ACC112 (cell line): ENCODE data around the gene CYP19A1.

Experiments
- H2AFZ ChIP-seq: fragments of 200-600 bp; sonication (generic); one replicate; pipeline ENCODE4 v1.6.0; 2017; ENCODE audit warnings: antibody characterized with exemption, low read length; ENCODE audit not compliant: unreplicated experiment
- H3K27ac ChIP-seq: fragments of 200-600 bp; sonication (generic); 2 replicates; pipeline ENCODE4 v1.5.1; 2014; ENCODE audit warnings: low read depth, mild to moderate bottlenecking, antibody characterized with exemption, low read length, moderate library complexity
- H3K27me3 ChIP-seq: fragments of 200-600 bp; sonication (generic); 2 replicates; pipeline ENCODE4 v1.6.1; 2014; ENCODE audit warnings: mild to moderate bottlenecking, antibody characterized with exemption, low read length, moderate library complexity, mixed read lengths; ENCODE audit not compliant: insufficient read depth
- H3K36me3 ChIP-seq: fragments of 200-600 bp; sonication (generic); 2 replicates; pipeline ENCODE4 v1.6.1; 2016; ENCODE audit warnings: mild to moderate bottlenecking, antibody characterized with exemption, low read length, moderate library complexity, mixed read lengths; ENCODE audit not compliant: insufficient read depth
- H3K4me1 ChIP-seq: fragments of 200-600 bp; sonication (generic); one replicate; pipeline ENCODE4 v1.6.1; 2016; ENCODE audit warnings: low read length, mixed read lengths; ENCODE audit not compliant: insufficient read depth, unreplicated experiment, control insufficient read depth
- H3K4me3 ChIP-seq: fragments of 200-600 bp; sonication (generic); 2 replicates; pipeline ENCODE4 v1.5.1; 2014; ENCODE audit warnings: mild to moderate bottlenecking, low read depth, low read length
- H3K79me2 ChIP-seq: fragments of 200-600 bp; sonication (generic); one replicate; pipeline ENCODE4 v1.6.0; 2016; ENCODE audit warnings: low read length; ENCODE audit not compliant: control insufficient read depth, unreplicated experiment, insufficient read depth

CYP19A1 gene

GRCh38 chr15:51244423-51244869 is 94.0 kb downstream of the CYP19A1 start:
- H3K4me1 ChIP-seq: peaks cover 17% of the 10 kb centered on the region
- H2AFZ ChIP-seq: no peak overlapping the region
- peak overlapping the region; percentile 29 for H3K27ac ChIP-seq
- no peaks in the 10 kb centered on the region for H3K36me3 ChIP-seq
- no peak overlapping the region for H3K4me3 ChIP-seq
- H3K27me3 ChIP-seq: no peaks in the 10 kb centered on the region
- H3K79me2 ChIP-seq: no peaks in the 10 kb centered on the region

- Histone ChIP-seq H3K36me3 (no peaks in the 10 kb centered on the region), H3K27ac (peak overlapping the region; percentile 29), H3K27me3 (no peaks in the 10 kb centered on the region), H2AFZ (no peak overlapping the region), H3K79me2 (no peaks in the 10 kb centered on the region), H3K4me3 (no peak overlapping the region), H3K4me1 (peaks cover 17% of the 10 kb centered on the region)
These were observed 94.6 kb downstream of the CYP19A1 start for GRCh38 chr15:51243774-51244173.

- peaks cover 16% of the 10 kb centered on the region for H3K4me1 ChIP-seq
- no peak overlapping the region for H3K27ac ChIP-seq
- no peaks in the 10 kb centered on the region for H3K36me3 ChIP-seq
- H2AFZ ChIP-seq: no peak overlapping the region
- no peaks in the 10 kb centered on the region for H3K79me2 ChIP-seq
- H3K4me3 ChIP-seq: no peak overlapping the region
- H3K27me3 ChIP-seq: peaks cover 9% of the 10 kb centered on the region; the same call in 1 of the 2 replicates
These were observed 98.3 kb downstream of the CYP19A1 start for GRCh38 chr15:51240066-51240465.

- H3K27me3 ChIP-seq: peaks cover 9% of the 10 kb centered on the region; the same call in 1 of the 2 replicates
- no peaks in the 10 kb centered on the region for H3K79me2 ChIP-seq
- H3K36me3 ChIP-seq: no peaks in the 10 kb centered on the region
- H3K4me1 ChIP-seq: no peaks in the 10 kb centered on the region
- no peak overlapping the region for H2AFZ ChIP-seq
- no peak overlapping the region for H3K4me3 ChIP-seq
- H3K27ac ChIP-seq: no peak overlapping the region
These were observed 100.6 kb downstream of the CYP19A1 start for GRCh38 chr15:51237816-51238215.

GRCh38 chr15:51234176-51234927 is 104.0 kb downstream of the CYP19A1 start:
- H3K4me3 ChIP-seq: no peak overlapping the region
- H3K36me3 ChIP-seq: no peaks in the 10 kb centered on the region
- no peak overlapping the region for H2AFZ ChIP-seq
- H3K27ac ChIP-seq: no peak overlapping the region
- peaks cover 9% of the 10 kb centered on the region; the same call in 1 of the 2 replicates for H3K27me3 ChIP-seq
- no peaks in the 10 kb centered on the region for H3K4me1 ChIP-seq
- H3K79me2 ChIP-seq: no peaks in the 10 kb centered on the region

GRCh38 chr15:51232581-51232980 is 105.8 kb downstream of the CYP19A1 start:
- no peak overlapping the region for H2AFZ ChIP-seq
- no peaks in the 10 kb centered on the region for H3K79me2 ChIP-seq
- peaks cover 13% of the 10 kb centered on the region for H3K4me1 ChIP-seq
- H3K4me3 ChIP-seq: no peak overlapping the region
- H3K36me3 ChIP-seq: no peaks in the 10 kb centered on the region
- H3K27ac ChIP-seq: no peak overlapping the region
- H3K27me3 ChIP-seq: peaks cover 9% of the 10 kb centered on the region; the same call in 1 of the 2 replicates

GRCh38 chr15:51229907-51230330 is 108.5 kb downstream of the CYP19A1 start:
- no peaks in the 10 kb centered on the region for H3K27me3 ChIP-seq
- no peaks in the 10 kb centered on the region for H3K36me3 ChIP-seq
- H3K27ac ChIP-seq: no peak overlapping the region
- H3K4me3 ChIP-seq: no peak overlapping the region
- H3K4me1 ChIP-seq: peaks cover 19% of the 10 kb centered on the region
- H3K79me2 ChIP-seq: no peaks in the 10 kb centered on the region
- peak overlapping the region; percentile 17 for H2AFZ ChIP-seq

GRCh38 chr15:51227940-51228732 is 110.3 kb downstream of the CYP19A1 start:
- Histone ChIP-seq H3K4me3 (peak overlapping the region; percentile 25; the same call in 1 of the 2 replicates), H3K4me1 (peaks cover 37% of the 10 kb centered on the region), H2AFZ (no peak overlapping the region), H3K27me3 (no peaks in the 10 kb centered on the region), H3K36me3 (no peaks in the 10 kb centered on the region), H3K79me2 (no peaks in the 10 kb centered on the region), H3K27ac (peak overlapping the region; percentile 68)

GRCh38 chr15:51226576-51227210 is 111.7 kb downstream of the CYP19A1 start:
- Histone ChIP-seq H2AFZ (no peak overlapping the region), H3K79me2 (no peaks in the 10 kb centered on the region), H3K27me3 (no peaks in the 10 kb centered on the region), H3K4me3 (no peak overlapping the region), H3K36me3 (no peaks in the 10 kb centered on the region), H3K4me1 (peaks cover 40% of the 10 kb centered on the region), H3K27ac (no peak overlapping the region)

- no peaks in the 10 kb centered on the region for H3K27me3 ChIP-seq
- no peaks in the 10 kb centered on the region for H3K79me2 ChIP-seq
- H3K4me3 ChIP-seq: peak overlapping the region; percentile 28; the same call in 1 of the 2 replicates
- no peaks in the 10 kb centered on the region for H3K36me3 ChIP-seq
- H2AFZ ChIP-seq: no peak overlapping the region
- H3K4me1 ChIP-seq: peaks cover 40% of the 10 kb centered on the region
- H3K27ac ChIP-seq: peak overlapping the region; percentile 78
These were observed 114.0 kb downstream of the CYP19A1 start for GRCh38 chr15:51224428-51224827.
